Memory B cell (primary cell): ENCODE measurements around the gene ATP5ME.

ENCODE experiments used
- ATAC-seq: fragments of 150-1000 bp; cut with Tn5 transposase; 2 replicates; pipeline ENCODE4 v1.10.0; 2021; ENCODE audit warnings: low read depth, mild to moderate bottlenecking, moderate library complexity
- DNase-seq, 2 donors: peaks; one replicate each; pipeline ENCODE4 v3.0.0; 2022; ENCODE audit warnings: low spot score in 2 of 2
- H3K27ac Mint-ChIP-seq: one replicate; pipeline ENCODE4 v1.8.0; 2022; ENCODE audit warnings: mild to moderate bottlenecking, moderate library complexity, mixed read lengths
- H3K27me3 Mint-ChIP-seq: one replicate; pipeline ENCODE4 v1.8.0; 2022; ENCODE audit warnings: mixed read lengths
- H3K36me3 Mint-ChIP-seq: one replicate; pipeline ENCODE4 v1.8.0; 2022; ENCODE audit warnings: mild to moderate bottlenecking, mixed read lengths
- H3K4me1 Mint-ChIP-seq: one replicate; pipeline ENCODE4 v1.8.0; 2022; ENCODE audit warnings: mixed read lengths
- H3K4me3 Mint-ChIP-seq: one replicate; pipeline ENCODE4 v1.8.0; 2022; ENCODE audit warnings: mild to moderate bottlenecking, moderate library complexity, mixed read lengths
- H3K9me3 Mint-ChIP-seq: one replicate; pipeline ENCODE4 v1.8.0; 2022; ENCODE audit warnings: mixed read lengths

Gene ATP5ME, protein sequence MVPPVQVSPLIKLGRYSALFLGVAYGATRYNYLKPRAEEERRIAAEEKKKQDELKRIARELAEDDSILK

GRCh38 chr4:674172-675035, at the start of gene ATP5ME, which contains the start of gene MYL5:
TSS of gene ATP5ME (minus strand) at chr4:674276. CDS start at chr4:674247, 29 bp downstream.
TSS of gene MYL5 (plus strand) at chr4:674542. CDS start at chr4:678027, 3,485 bp downstream.
- Mint-ChIP-seq H3K4me1 (peaks cover 27% of the 10 kb centered on the region), H3K36me3 (peaks cover 13% of the 10 kb centered on the region), H3K9me3 (no peaks in the 10 kb centered on the region), H3K27ac (peak within 1 kb of the TSS; percentile 93), H3K4me3 (peak within 1 kb of the TSS; percentile 89), H3K27me3 (no peaks in the 10 kb centered on the region)
- DNase-seq = peak; percentile 99 to 100
- ATAC-seq = peak; percentile 87

DNA sequence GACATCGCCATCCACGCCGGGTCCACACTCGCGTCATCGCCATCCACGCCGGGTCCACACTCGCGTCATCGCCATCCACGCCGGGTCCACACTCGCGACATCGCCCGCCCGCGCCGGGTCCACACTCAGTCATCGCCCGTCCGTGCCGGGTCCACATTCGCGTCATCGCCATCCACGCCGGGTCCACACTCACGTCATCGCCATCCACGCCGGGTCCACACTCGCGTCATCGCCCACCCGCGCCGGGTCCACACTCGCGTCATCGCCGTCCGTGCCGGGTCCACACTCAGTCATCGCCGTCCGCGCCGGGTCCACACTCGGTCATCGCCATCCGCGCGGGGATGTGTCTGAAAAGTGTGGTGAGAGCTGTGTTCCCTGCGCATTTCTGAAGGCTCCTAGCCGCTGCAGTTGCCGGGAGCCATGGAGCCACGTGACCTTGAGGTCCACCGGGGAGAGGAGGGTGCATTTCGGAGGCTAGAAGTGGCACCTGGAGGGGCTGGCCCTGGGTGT, 48.8 kb upstream of the ATP5ME start:
- Mint-ChIP-seq H3K27me3 (no peaks in the 10 kb centered on the region), H3K4me3 (no peak overlapping the region), H3K4me1 (peaks cover 24% of the 10 kb centered on the region), H3K36me3 (peaks cover 30% of the 10 kb centered on the region), H3K9me3 (no peaks in the 10 kb centered on the region), H3K27ac (no peak overlapping the region)
- ATAC-seq = no peak
- DNase-seq = no peak

DNA sequence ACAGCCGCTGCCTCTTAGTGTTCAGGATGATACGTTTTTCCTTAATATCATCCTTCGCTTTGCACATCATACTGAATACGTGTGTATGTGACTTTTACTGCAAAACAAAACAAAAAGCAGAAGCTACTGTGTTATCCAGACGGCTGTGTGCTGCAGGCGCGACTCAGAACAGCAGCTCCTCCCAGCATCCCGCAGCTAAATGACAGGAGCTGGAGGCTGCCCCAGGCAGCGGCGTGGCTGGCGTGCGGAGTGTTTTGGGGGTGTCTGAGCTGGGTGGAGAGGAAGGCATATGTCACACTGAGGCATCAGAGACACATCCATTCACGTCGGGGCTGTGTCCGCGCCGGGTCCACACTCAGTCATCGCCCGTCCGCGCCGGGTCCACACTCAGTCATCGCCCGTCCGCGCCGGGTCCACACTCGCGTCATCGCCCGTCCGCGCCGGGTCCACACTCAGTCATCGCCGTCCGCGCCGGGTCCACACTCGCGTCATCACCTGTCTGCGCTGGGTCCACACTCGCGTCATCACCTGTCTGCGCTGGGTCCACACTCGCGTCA, 48.2 kb upstream of the ATP5ME start:
- ATAC-seq (no peak), DNase-seq (no peak)
- H3K27ac Mint-ChIP-seq = peak overlapping the region; percentile 20
- no peak overlapping the region for H3K4me3 Mint-ChIP-seq
- H3K9me3 Mint-ChIP-seq = no peaks in the 10 kb centered on the region
- H3K36me3 Mint-ChIP-seq = peaks cover 30% of the 10 kb centered on the region
- no peaks in the 10 kb centered on the region for H3K27me3 Mint-ChIP-seq
- H3K4me1 Mint-ChIP-seq = peaks cover 28% of the 10 kb centered on the region

DNA sequence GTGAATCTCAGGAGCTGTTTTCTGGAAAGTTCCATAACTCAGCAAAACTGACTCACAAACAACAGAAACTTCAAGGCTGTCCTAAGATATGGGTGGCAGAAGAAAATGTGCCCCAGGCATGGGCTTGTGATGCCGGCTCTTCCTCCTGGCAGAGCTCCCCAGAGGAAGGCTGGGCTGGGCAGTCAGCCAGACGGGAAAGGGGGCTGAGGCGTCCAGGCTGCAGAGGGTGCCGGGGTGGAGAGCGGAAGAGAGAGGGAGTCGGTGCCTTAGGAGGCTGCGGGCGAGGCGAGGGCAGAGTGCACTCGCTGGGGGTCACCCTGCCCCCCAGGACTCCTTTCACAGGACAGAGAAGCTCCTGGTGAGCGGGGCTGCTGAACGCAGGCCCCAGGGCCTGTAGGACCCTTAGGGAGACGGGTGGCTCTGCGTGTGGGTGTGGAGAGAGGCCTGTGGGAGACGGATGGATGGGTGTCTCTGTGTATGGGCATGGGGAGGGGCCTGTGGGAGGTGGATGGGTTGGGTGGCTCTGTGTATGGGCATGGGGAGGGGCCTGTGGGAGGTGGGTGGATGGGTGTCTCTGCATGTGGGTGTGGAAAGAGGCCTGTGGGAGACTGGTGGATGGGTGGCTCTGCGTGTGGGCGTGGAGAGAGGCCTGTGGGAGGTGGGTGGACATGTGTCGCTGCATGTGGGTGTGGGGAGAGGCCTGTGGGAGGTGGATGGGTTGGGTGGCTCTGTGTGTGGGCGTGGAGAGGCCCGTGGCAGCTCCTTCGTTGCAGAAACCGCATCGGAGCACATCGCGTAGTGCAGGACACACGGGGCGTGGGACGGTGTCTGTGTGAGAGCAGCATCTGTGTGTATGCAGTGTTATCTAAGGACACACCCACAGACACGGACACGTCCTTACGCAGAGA, 47.4 kb upstream of the ATP5ME start:
- Mint-ChIP-seq H3K27me3 (no peaks in the 10 kb centered on the region), H3K4me1 (peaks cover 25% of the 10 kb centered on the region), H3K9me3 (no peaks in the 10 kb centered on the region), H3K36me3 (peaks cover 32% of the 10 kb centered on the region), H3K4me3 (no peak overlapping the region), H3K27ac (peak overlapping the region; percentile 20)
- ATAC-seq (no peak), DNase-seq (no peak)

DNA sequence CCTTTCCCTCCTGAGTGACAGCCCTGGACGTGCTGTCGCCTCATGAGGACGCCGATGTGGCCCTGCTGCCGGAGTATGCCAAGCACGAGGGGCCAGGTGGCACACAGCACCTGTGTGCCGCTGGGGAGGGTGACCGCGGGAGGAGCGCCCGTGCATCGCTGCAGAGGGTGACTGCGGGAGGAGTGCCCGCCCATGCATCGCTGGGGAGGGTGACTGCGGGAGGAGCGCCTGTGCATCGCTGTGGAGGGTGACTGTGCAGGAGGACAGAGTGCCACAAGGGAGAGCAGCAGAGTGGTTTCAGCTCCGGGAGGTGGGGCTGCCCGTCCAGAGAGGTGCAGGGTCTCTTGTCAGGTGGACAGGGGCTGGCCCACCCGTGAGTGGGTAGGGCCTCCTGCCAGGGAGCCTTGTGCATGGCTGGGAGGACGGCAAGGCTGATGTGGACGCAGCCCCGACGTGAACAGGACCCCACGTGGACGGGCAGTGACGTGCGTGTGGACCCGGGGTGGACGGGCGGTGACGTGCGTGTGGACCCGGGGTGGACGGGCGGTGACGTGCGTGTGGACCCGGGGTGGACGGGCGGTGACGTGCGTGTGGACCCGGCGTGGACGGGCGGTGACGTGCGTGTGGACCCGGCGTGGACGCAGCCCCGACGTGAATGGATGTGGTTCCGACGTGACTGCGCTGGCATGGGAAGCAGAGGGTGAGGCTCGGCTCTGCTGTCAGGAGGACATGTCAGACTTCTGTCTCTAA, 46.2 kb upstream of the ATP5ME start:
- no peak for ATAC-seq
- H3K4me1 Mint-ChIP-seq = peaks cover 24% of the 10 kb centered on the region
- H3K27me3 Mint-ChIP-seq = no peaks in the 10 kb centered on the region
- H3K9me3 Mint-ChIP-seq = no peaks in the 10 kb centered on the region
- peaks cover 32% of the 10 kb centered on the region for H3K36me3 Mint-ChIP-seq
- no peak overlapping the region for H3K4me3 Mint-ChIP-seq
- no peak for DNase-seq
- H3K27ac Mint-ChIP-seq = no peak overlapping the region

DNA sequence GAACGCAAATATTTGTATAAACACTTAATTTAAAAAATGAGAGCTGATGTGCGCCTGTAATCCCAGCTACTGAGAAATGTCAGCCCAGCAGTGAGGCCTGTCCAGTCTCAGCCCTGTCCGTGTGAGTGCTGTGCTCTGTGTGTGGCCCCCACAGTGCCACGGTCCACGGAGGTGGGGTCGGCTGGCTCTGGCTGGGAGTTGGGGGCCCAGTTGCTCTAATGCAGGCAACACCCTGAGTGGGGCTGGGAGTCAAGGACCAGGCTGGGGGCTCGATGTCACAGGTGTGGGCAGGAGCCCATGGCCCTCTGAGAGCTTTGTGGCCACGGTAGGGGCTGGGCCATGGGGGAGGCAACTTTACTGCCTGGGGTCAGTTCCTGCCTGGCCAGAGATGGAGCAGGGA, 44.4 kb upstream of the ATP5ME start:
- Mint-ChIP-seq H3K9me3 (no peaks in the 10 kb centered on the region), H3K4me3 (no peak overlapping the region), H3K4me1 (peaks cover 27% of the 10 kb centered on the region), H3K36me3 (peaks cover 31% of the 10 kb centered on the region), H3K27ac (peak overlapping the region; percentile 24), H3K27me3 (no peaks in the 10 kb centered on the region)
- no peak for ATAC-seq
- no peak for DNase-seq

GRCh38 chr4:717601-718320, 43.7 kb upstream of the ATP5ME start:
- no peaks in the 10 kb centered on the region for H3K27me3 Mint-ChIP-seq
- H3K9me3 Mint-ChIP-seq = no peaks in the 10 kb centered on the region
- H3K4me3 Mint-ChIP-seq = no peak overlapping the region
- H3K4me1 Mint-ChIP-seq = peaks cover 22% of the 10 kb centered on the region
- peaks cover 26% of the 10 kb centered on the region for H3K36me3 Mint-ChIP-seq
- no peak for DNase-seq
- H3K27ac Mint-ChIP-seq = no peak overlapping the region
- ATAC-seq = no peak

DNA sequence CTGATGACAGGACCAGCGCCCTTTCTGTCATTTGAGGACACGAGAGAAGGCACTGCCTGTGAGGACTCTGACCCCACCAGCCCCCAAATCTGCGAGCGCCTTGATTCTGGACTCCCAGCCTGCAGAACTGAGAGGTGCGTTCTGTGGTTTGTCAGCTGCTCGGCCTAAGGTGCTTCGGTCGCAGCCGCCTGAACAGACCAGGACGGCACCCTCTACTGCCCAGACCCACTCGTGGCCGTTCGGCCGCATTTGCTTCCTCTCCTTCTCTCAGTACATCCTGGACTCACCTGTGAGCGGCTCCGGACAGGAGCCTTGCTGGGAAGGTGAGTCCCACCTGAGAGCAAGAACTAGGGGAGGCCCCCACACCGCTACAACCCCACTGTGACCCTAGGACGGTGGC, 40.0 kb upstream of the ATP5ME start:
- Mint-ChIP-seq H3K4me1 (peaks cover 27% of the 10 kb centered on the region), H3K4me3 (no peak overlapping the region), H3K27me3 (no peaks in the 10 kb centered on the region), H3K9me3 (no peaks in the 10 kb centered on the region), H3K36me3 (peaks cover 11% of the 10 kb centered on the region), H3K27ac (no peak overlapping the region)
- DNase-seq (no peak), ATAC-seq (no peak)

DNA sequence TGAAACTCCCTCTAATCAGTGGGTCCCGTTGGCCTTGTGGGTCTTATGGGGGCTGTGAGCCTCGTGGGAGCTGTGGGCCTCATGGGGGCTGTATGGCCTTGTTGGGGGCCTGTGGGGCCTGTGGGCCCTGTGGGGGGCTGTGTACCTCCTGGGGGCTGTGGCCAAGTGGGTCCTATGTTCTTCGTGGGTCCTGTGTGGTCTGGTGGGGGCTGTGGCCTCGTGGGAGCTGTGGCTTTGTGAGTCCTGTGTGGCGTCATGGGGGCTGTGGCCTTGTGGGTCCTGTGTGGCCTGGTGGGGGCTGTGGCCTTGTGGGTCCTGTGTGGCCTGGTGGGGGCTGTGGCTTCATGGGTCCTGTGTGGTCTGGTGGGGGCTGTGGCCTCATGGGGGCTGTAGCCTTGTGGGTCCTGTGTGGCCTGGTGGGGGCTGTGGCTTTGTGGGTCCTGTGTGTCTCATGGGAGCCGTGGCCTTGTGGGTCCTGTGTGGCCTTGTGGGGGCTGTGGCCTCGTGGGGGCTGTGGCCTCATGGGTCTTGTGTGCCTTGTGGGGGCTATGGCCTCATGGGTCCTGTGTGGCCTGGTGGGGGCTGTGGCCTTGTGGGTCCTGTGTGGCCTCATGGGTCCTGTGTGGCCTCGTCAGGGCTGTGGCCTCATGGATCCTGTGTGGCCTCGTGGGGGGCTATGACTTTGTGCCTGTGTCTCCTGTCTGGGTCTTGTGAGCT, 39.0 kb upstream of the ATP5ME start:
- DNase-seq = no peak
- no peak overlapping the region for H3K27ac Mint-ChIP-seq
- ATAC-seq = no peak
- peaks cover 33% of the 10 kb centered on the region for H3K4me1 Mint-ChIP-seq
- H3K9me3 Mint-ChIP-seq = no peaks in the 10 kb centered on the region
- no peak overlapping the region for H3K4me3 Mint-ChIP-seq
- H3K27me3 Mint-ChIP-seq = no peaks in the 10 kb centered on the region
- H3K36me3 Mint-ChIP-seq = peaks cover 11% of the 10 kb centered on the region

GRCh38 chr4:712093-712492, 38.0 kb upstream of the ATP5ME start:
- no peak for ATAC-seq

GRCh38 chr4:710916-711315, 36.8 kb upstream of the ATP5ME start:
- Mint-ChIP-seq H3K27ac (no peak overlapping the region), H3K27me3 (no peaks in the 10 kb centered on the region), H3K36me3 (peaks cover 9% of the 10 kb centered on the region), H3K4me3 (no peak overlapping the region), H3K9me3 (no peaks in the 10 kb centered on the region), H3K4me1 (peaks cover 30% of the 10 kb centered on the region)
- DNase-seq = no peak
- ATAC-seq = no peak

More at GRCh38 chr4:712093-712492, 38.0 kb upstream of the ATP5ME start:
- Mint-ChIP-seq H3K27ac (no peak overlapping the region), H3K9me3 (no peaks in the 10 kb centered on the region), H3K27me3 (no peaks in the 10 kb centered on the region), H3K4me1 (peaks cover 28% of the 10 kb centered on the region), H3K4me3 (no peak overlapping the region), H3K36me3 (peaks cover 11% of the 10 kb centered on the region)
- no peak for DNase-seq

- no peak overlapping the region for H3K4me3 Mint-ChIP-seq
- no peak for ATAC-seq
- H3K9me3 Mint-ChIP-seq = no peaks in the 10 kb centered on the region
- H3K4me1 Mint-ChIP-seq = peaks cover 32% of the 10 kb centered on the region
- no peaks in the 10 kb centered on the region for H3K27me3 Mint-ChIP-seq
- no peak for DNase-seq
- H3K27ac Mint-ChIP-seq = peak overlapping the region; percentile 59
- peaks cover 9% of the 10 kb centered on the region for H3K36me3 Mint-ChIP-seq
Observed at GRCh38 chr4:710116-710515, 36.0 kb upstream of the ATP5ME start.
